ENCODE measurements around the gene CLIC5.

DNA sequence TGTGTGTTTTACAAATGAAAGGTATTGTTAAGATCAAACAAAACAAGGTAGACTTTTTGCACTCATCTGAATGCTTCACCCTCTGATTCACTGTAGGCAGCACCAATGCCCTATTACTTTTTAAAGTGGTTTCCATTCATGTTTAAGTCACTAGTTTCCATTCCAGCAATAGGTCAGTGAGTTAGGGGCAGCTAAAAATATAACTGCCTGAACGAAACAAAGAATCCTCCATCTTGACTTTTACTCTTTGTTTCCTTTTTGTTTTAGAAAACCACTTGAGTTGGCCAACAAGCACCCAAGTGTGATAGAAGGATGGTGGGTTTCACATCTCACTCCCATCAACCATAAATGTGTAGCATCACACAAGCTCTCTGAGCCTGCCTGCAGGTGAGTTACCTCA is 25.5 kb downstream of the CLIC5 start:
- TF ChIP-seq, protein P1, sequence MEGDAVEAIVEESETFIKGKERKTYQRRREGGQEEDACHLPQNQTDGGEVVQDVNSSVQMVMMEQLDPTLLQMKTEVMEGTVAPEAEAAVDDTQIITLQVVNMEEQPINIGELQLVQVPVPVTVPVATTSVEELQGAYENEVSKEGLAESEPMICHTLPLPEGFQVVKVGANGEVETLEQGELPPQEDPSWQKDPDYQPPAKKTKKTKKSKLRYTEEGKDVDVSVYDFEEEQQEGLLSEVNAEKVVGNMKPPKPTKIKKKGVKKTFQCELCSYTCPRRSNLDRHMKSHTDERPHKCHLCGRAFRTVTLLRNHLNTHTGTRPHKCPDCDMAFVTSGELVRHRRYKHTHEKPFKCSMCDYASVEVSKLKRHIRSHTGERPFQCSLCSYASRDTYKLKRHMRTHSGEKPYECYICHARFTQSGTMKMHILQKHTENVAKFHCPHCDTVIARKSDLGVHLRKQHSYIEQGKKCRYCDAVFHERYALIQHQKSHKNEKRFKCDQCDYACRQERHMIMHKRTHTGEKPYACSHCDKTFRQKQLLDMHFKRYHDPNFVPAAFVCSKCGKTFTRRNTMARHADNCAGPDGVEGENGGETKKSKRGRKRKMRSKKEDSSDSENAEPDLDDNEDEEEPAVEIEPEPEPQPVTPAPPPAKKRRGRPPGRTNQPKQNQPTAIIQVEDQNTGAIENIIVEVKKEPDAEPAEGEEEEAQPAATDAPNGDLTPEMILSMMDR (IDR thresholded peaks at IDR 0.05) = no peak
- TF ChIP-seq POLR2A (IDR thresholded peaks at IDR 0.05) = no peak
- TF ChIP-seq EP300 (IDR thresholded peaks at IDR 0.05) = no peak

All from gastroesophageal sphincter (tissue), 3 donors.